GM12878 (cell line): ENCODE results near the gene PDZD7. TPM values are rescaled to one million over a fixed set of nuclear protein-coding genes. Genes with fewer than 3 reads are reported as not detected.

Experiments used
- ATAC-seq: fragments of 200-7000 bp; cut with Tn5 transposase; 3 replicates; pipeline ENCODE4 v1.9.1; 2020; ENCODE audit warnings: mild to moderate bottlenecking, moderate library complexity
- BruUV-seq: library from RNA; stranded (reverse); fragments of 400-500 nt; replicated peaks from 2 replicates; lab custom pipeline; 2021; lab: Mats Ljungman, UMichigan
- CTCF ChIA-PET: fragments of 300-600 bp; sonication (Branson Sonifier 250); formaldehyde crosslinking; extraction: SDS; loops from one replicate; lab custom pipeline; 2021; ENCODE audit warnings: inconsistent platforms; lab: Yijun Ruan, JAX
- POLR2A ChIA-PET: fragments of 350-600 bp; formaldehyde crosslinking; extraction: SDS; loops from one replicate; lab custom pipeline; 2021; ENCODE audit warnings: inconsistent platforms; lab: Charles Lee
- RAD21 ChIA-PET: fragments of 300-600 bp; sonication (Branson Sonifier 250); formaldehyde crosslinking; loops from one replicate; lab custom pipeline; 2023; ENCODE audit warnings: antibody characterized with exemption; ENCODE audit not compliant: unreplicated experiment; lab: Charles Lee
- SMC1A ChIA-PET: fragments of 300-600 bp; sonication (Branson Sonifier 250); formaldehyde crosslinking; loops from one replicate; lab custom pipeline; 2023; ENCODE audit not compliant: unreplicated experiment, uncharacterized antibody; lab: Charles Lee
- DNase-seq: peaks from one replicate; pipeline ENCODE4 v3.0.0-alpha.2; 2011; ENCODE audit warnings: low read depth, low spot score
- FAIRE-seq: peaks from 3 replicates; lab custom pipeline; 2011; peaks lifted over from hg19 to GRCh38; lab: Jason Lieb, UNC
- H2AFZ ChIP-seq: 2 replicates; pipeline ENCODE4 v1.6.0; 2011; ENCODE audit warnings: low read depth, low read length, control low read depth; ENCODE audit not compliant: control insufficient read depth
- H3K27ac ChIP-seq: 2 replicates; pipeline ENCODE4 v1.5.1; 2011; ENCODE audit warnings: control low read depth; ENCODE audit not compliant: control insufficient read depth, insufficient read depth
- H3K27me3 ChIP-seq, 2 experiments: replicated peaks in 1 of 2; 2 replicates each; pipeline versions ENCODE4 v1.6.0 to v1.6.1; 2011; ENCODE audit warnings: low read length in 1 of 2; ENCODE audit not compliant: control insufficient read depth in 2 of 2, insufficient read depth in 2 of 2
- H3K36me3 ChIP-seq, 2 experiments: 2 replicates each; pipeline ENCODE4 v1.5.1; 2011; ENCODE audit warnings: low read length in 1 of 2; ENCODE audit not compliant: control insufficient read depth in 2 of 2, insufficient read depth in 2 of 2
- H3K4me1 ChIP-seq: 2 replicates; pipeline ENCODE4 v1.6.1; 2011; ENCODE audit warnings: mild to moderate bottlenecking, low read length, moderate library complexity, mixed read lengths; ENCODE audit not compliant: control insufficient read depth, insufficient read depth
- H3K4me2 ChIP-seq: 2 replicates; pipeline ENCODE4 v1.6.0; 2011; ENCODE audit warnings: control low read depth; ENCODE audit not compliant: control insufficient read depth, insufficient read depth
- H3K4me3 ChIP-seq: fragments of 200-600 bp; sonication (generic); 2 replicates; pipeline ENCODE4 v1.5.1; 2016
- H3K79me2 ChIP-seq: 2 replicates; pipeline ENCODE4 v1.6.0; 2011; ENCODE audit warnings: low read length; ENCODE audit not compliant: control insufficient read depth, insufficient read depth
- H3K9ac ChIP-seq: 2 replicates; pipeline ENCODE4 v1.8.0; 2011; ENCODE audit warnings: low read length, control low read depth, mixed read lengths; ENCODE audit not compliant: control insufficient read depth, insufficient read depth
- H3K9me3 ChIP-seq: replicated peaks from 3 replicates; pipeline ENCODE4 v1.5.1; 2011; ENCODE audit warnings: mild to moderate bottlenecking, low read length; ENCODE audit not compliant: control insufficient read depth, insufficient read depth
- H4K20me1 ChIP-seq: 2 replicates; pipeline ENCODE4 v1.6.0; 2011; ENCODE audit not compliant: control insufficient read depth, insufficient read depth
- BCL3 ChIP-seq: IDR thresholded peaks from 2 replicates; pipeline ENCODE4 v1.6.1; 2011; ENCODE audit warnings: borderline replicate concordance, low read depth, mild to moderate bottlenecking, moderate library complexity, low read length; ENCODE audit not compliant: insufficient read depth, poor library complexity, severe bottlenecking
- CEBPZ ChIP-seq: fragments of 150-350 bp; IDR thresholded peaks from 2 replicates; pipeline ENCODE4 v1.6.1; 2016; ENCODE audit warnings: low read depth, low read length
- FOXM1 ChIP-seq: IDR thresholded peaks from 2 replicates; pipeline ENCODE4 v1.6.1; 2012; ENCODE audit warnings: low read depth, mild to moderate bottlenecking, inconsistent platforms, low read length, moderate library complexity
- HCFC1 ChIP-seq: fragments of 150-350 bp; IDR thresholded peaks from 2 replicates; pipeline ENCODE4 v1.6.1; 2014; ENCODE audit warnings: low read length
- HDGF ChIP-seq: fragments of 450-650 bp; IDR thresholded peaks from 2 replicates; pipeline ENCODE4 v1.6.1; 2016; ENCODE audit warnings: antibody characterized with exemption
- MEF2A ChIP-seq: IDR thresholded peaks from 2 replicates; pipeline ENCODE4 v1.6.1; 2011; ENCODE audit warnings: low read depth, mild to moderate bottlenecking, low read length, moderate library complexity; ENCODE audit not compliant: insufficient read depth
- NRF1 ChIP-seq: conservative IDR thresholded peaks from 2 replicates; pipeline ENCODE4 v1.6.1; 2011; ENCODE audit warnings: mild to moderate bottlenecking, low read depth, low read length, improper control_type of control experiment
- RELA ChIP-seq: fragments of 450-650 bp; IDR thresholded peaks from 2 replicates; pipeline ENCODE4 v1.8.0; 2014; ENCODE audit warnings: borderline replicate concordance; ENCODE audit not compliant: partially characterized antibody
- RFX5 ChIP-seq: IDR thresholded peaks from 2 replicates; pipeline ENCODE4 v1.6.1; 2011; ENCODE audit warnings: low read depth, low read length, improper control_type of control experiment
- SP1 ChIP-seq: IDR thresholded peaks from one replicate; pipeline ENCODE4 v1.6.1; 2011; ENCODE audit warnings: low read depth, low read length
- SREBF2 ChIP-seq: IDR thresholded peaks from 2 replicates; pipeline ENCODE4 v1.6.1; 2012; ENCODE audit warnings: mild to moderate bottlenecking, low read length
- SUZ12 ChIP-seq: fragments of 200-600 bp; sonication (generic); IDR thresholded peaks from one replicate; pipeline ENCODE4 v1.6.1; 2018; ENCODE audit warnings: antibody characterized with exemption, mild to moderate bottlenecking; ENCODE audit not compliant: unreplicated experiment
- TAF1 ChIP-seq: IDR thresholded peaks from 2 replicates; pipeline ENCODE4 v1.6.1; 2011; ENCODE audit warnings: mild to moderate bottlenecking, low read depth, low read length, borderline replicate concordance
- YY1 ChIP-seq: IDR thresholded peaks from 2 replicates; pipeline ENCODE4 v1.6.1; 2011; ENCODE audit warnings: low read depth, mild to moderate bottlenecking, low read length
- ZNF217 ChIP-seq: fragments of 450-650 bp; IDR thresholded peaks from 2 replicates; pipeline ENCODE4 v1.6.1; 2017; ENCODE audit warnings: antibody characterized with exemption, mild to moderate bottlenecking
- WGBS: methylation state at CpG from one replicate; pipeline ENCODE4 v1.1.6; 2016; ENCODE audit warnings: low lambda C conversion rate; ENCODE audit not compliant: insufficient replicate concordance, insufficient coverage; ENCODE audit errors: missing lambda C conversion rate; 5-methylcytosine and 5-hydroxymethylcytosine counted together
- in situ Hi-C: fragments of 300-500 bp; cut with MboI; formaldehyde crosslinking; loops from 9 replicates; pipeline ENCODE4 v1.14.3; 2018; ENCODE audit warnings: mixed read lengths
- intact Hi-C: fragments of 100-400 bp; cut with micrococcal nuclease; formaldehyde crosslinking; loops from one replicate; pipeline ENCODE4 v1.14.2; 2022; ENCODE audit not compliant: unreplicated experiment
- polyA plus RNA-seq, 11 experiments: library from polyadenylated mRNA; depleted of rRNA in 4 of 11; unstranded in 6 of 11; stranded (reverse) in 5 of 11; fragments of >200 nt; fragmentation: Nextera tagmentation in 4 of 11; fragmentation: Illumina TruSeq in 1 of 11; extraction: Ambion mirVana in 4 of 11; extraction: Trizol in 1 of 11; gene quantifications; 1 replicate in 1 of 11; 2 replicates in 10 of 11; pipeline versions ENCODE4 v1.2.1 to v1.2.3, GENCODE V29; 2011 to 2016; ENCODE audit warnings: inconsistent platforms in 2 of 11, missing spikeins in 2 of 11, low read depth in 1 of 11
- total RNA-seq, 4 experiments: library from RNA; depleted of rRNA in 3 of 4; stranded (reverse); fragments of >200 nt in 3 of 4; fragmentation: Illumina TruSeq in 1 of 4; extraction: Trizol in 1 of 4; gene quantifications; 2 replicates each; pipeline versions ENCODE4 v1.2.1 to v1.2.3, GENCODE V29; 2013 to 2021

The PDZD7 gene
- total and polyA plus RNA-seq, 10 of the 15 experiments (the other 5 are each of a cell fraction or from before 2014, with no cell fraction given), result 0.01 to 0.20 (median 0.03) TPM; not detected in 7

- no peak for TF ChIP-seq SREBF2
- TF ChIP-seq NRF1, result no peak
- TF ChIP-seq MEF2A, result no peak
- peak; percentile 40; the same call in 1 of the 2 replicates for TF ChIP-seq YY1
- TF ChIP-seq HDGF, result no peak
- TF ChIP-seq CEBPZ, result no peak
- no peak for TF ChIP-seq RFX5
Measured at GRCh38 chr10:100969187-100970075, 61.5 kb downstream of the PDZD7 start, which contains the start of gene SEMA4G (continued).

DNA sequence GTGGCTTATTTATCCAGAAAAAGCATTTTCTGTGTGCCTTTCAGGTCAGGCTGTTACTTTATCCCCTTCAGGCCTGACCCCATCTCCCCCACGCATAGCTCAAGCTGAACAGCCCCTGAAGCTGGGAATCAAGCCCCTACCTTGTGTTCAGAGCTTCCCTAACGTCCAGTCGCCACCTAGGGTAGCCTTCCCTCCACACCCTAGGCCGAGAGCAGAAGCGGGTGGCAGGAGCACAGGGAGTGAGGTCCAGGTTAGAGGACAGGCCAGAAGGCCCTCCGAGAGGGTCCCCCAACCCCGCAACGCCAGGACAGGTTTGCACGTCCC lies 62.1 kb downstream of the PDZD7 start:
- Histone ChIP-seq H3K79me2 (no peaks in the 10 kb centered on the region), H2AFZ (peak overlapping the region; percentile 62), H3K9me3 (no peaks in the 10 kb centered on the region), H3K4me2 (peak overlapping the region; percentile 87), H4K20me1 (no peaks in the 10 kb centered on the region), H3K4me1 (peaks cover 3% of the 10 kb centered on the region; the same call in 1 of the 2 replicates), H3K27me3 (no peaks in the 10 kb centered on the region), H3K36me3 (peaks cover 2 to 4% of the 10 kb centered on the region in 2 experiments; a peak in 3 of 4 replicates), H3K9ac (no peak overlapping the region), H3K4me3 (peak overlapping the region; percentile 50; the same call in 1 of the 2 replicates), H3K27ac (no peak overlapping the region)
- intact Hi-C loops, result loop anchor here (1.0 kb wide), 1 partner anchor 45 kb away; no protein-coding TSS in a partner anchor
- in situ Hi-C loops, result no loop called here
- ATAC-seq (peak; percentile 22), FAIRE-seq (no peak), DNase-seq (no peak)
- ChIA-PET POLR2A (interaction anchor here (2.3 kb wide), 1 partner anchor 17 kb away, joined by 6 read pairs; no protein-coding TSS in a partner anchor), RAD21 (interaction anchor here (0.9 kb wide), 1 partner anchor 46 kb away, joined by 3 read pairs; no protein-coding TSS in a partner anchor), CTCF (interaction anchor here (0.6 to 4.6 kb wide), 5 partner anchors 10 to 173 kb away, joined by 3 to 29 read pairs (median 5); no protein-coding TSS in a partner anchor), SMC1A (interaction anchor here (1.4 kb wide), 1 partner anchor 12 kb away, joined by 4 read pairs; no protein-coding TSS in a partner anchor)
- no TSS peak for BruUV-seq
- 39% methylated on average over 9 of the region's 9 CpGs for WGBS
- TF ChIP-seq SP1 (no peak), FOXM1 (no peak), RELA (no peak), BCL3 (no peak), HCFC1 (no peak), TAF1 (no peak), SUZ12 (no peak), ZNF217 (no peak)
